IPS-18a (cell line): ENCODE measurements around the gene GNAZ.

Experiments used
- H3K27ac ChIP-seq: one replicate; pipeline ENCODE4 v1.5.1; 2013; ENCODE audit warnings: low read length
- H3K27me3 ChIP-seq: one replicate; pipeline ENCODE4 v1.6.1; 2013; ENCODE audit warnings: mild to moderate bottlenecking, low read length; ENCODE audit not compliant: control insufficient read depth, insufficient read depth
- H3K36me3 ChIP-seq: one replicate; pipeline ENCODE4 v1.6.1; 2013; ENCODE audit warnings: low read depth, low read length; ENCODE audit not compliant: control insufficient read depth
- H3K4me1 ChIP-seq: one replicate; pipeline ENCODE4 v1.6.1; 2013; ENCODE audit warnings: low read depth, low read length; ENCODE audit not compliant: control insufficient read depth
- H3K4me3 ChIP-seq: one replicate; pipeline ENCODE4 v1.5.1; 2013; ENCODE audit warnings: low read length
- H3K9ac ChIP-seq: one replicate; pipeline ENCODE4 v1.6.1; 2013; ENCODE audit warnings: mild to moderate bottlenecking, low read length, moderate library complexity
- H3K9me3 ChIP-seq: one replicate; pipeline ENCODE4 v1.6.1; 2013; ENCODE audit warnings: low read depth, low read length; ENCODE audit not compliant: control insufficient read depth

GNAZ gene

DNA sequence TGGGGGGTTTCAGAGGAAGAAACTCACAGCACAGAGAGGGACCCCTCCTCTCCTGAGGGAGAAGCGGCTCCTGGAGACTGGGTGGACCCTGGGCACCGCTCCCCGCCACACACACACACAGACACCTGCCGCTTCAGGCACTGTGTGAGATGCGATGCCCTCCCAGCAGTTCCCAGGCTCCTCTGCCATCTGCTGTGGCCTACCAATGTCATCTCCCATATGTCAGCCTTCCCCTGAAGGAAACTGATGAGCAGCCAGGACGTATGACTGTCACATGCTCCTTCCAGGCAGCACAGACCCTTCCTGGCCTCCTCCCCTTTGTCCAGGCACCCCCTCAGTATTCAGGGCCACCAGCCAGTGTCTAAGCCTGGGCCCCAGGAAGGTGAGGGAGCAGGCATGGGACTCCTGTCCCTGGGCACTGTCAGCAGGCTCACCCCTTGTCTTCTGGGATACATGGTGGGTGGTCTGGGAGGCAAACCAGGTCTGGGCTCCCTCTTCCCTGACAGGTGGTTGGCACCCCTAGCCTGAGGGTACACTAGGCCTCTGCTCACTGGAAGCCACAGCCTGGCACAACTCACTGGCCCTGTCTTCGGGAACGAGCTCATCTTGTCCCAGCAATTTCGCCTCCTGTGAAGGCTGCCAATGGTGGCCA is 98.2 kb downstream of the GNAZ start:
- Histone ChIP-seq H3K4me1 (peaks cover 11% of the 10 kb centered on the region), H3K9me3 (no peaks in the 10 kb centered on the region), H3K27me3 (no peaks in the 10 kb centered on the region), H3K36me3 (no peaks in the 10 kb centered on the region), H3K4me3 (no peak overlapping the region), H3K9ac (no peak overlapping the region), H3K27ac (no peak overlapping the region)

DNA sequence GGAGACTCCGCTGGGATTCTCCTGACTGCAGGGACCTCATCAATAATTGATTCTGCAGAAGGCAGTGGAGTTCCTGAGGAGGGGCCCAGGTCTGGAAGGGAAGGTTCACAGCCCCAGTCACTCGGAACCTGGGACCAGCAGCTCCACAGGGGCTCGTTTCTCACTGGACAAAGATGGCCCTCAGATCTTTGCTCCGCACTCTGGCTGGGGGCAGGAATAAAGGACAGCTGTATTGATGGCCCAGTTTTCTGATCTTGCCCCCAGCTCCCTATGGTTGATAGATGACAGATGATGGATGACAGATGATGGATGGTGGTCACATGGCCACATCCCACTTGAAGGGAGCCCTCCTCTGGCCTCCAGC is 98.7 kb downstream of the GNAZ start:
- Histone ChIP-seq H3K27me3 (no peaks in the 10 kb centered on the region), H3K27ac (no peak overlapping the region), H3K4me3 (no peak overlapping the region), H3K9me3 (no peaks in the 10 kb centered on the region), H3K4me1 (peaks cover 11% of the 10 kb centered on the region), H3K36me3 (no peaks in the 10 kb centered on the region), H3K9ac (no peak overlapping the region)
